Activated CD4-positive, alpha-beta T cell treated with anti-CD3 and anti-CD28 coated beads, Interleukin-2, amount 50 U/mL, for 24 hours (primary cell): ENCODE measurements around the gene PKP2.

ENCODE experiments used
- DNase-seq, 2 donors: peaks; one replicate each; pipeline ENCODE4 v3.0.0-alpha.2; 2020; ENCODE audit warnings: low read depth in 1 of 2, low spot score in 1 of 2

The PKP2 gene

GRCh38 chr12:32756476-32757066 lies 140.0 kb downstream of the PKP2 start:
- DNase-seq: no peak

- DNase-seq: peak; percentile 73 to 91
Measured at GRCh38 chr12:32755654-32756475, 140.7 kb downstream of the PKP2 start, which contains the start of gene YARS2. YARS2 (minus strand) TSS chr12:32755897; CDS start chr12:32755874, 23 bp downstream.

GRCh38 chr12:32755051-32755653 lies 141.4 kb downstream of the PKP2 start:
- peak; percentile 41 to 53 for DNase-seq

- no peak for DNase-seq
Measured at GRCh38 chr12:32754111-32754510, 142.5 kb downstream of the PKP2 start.

DNA sequence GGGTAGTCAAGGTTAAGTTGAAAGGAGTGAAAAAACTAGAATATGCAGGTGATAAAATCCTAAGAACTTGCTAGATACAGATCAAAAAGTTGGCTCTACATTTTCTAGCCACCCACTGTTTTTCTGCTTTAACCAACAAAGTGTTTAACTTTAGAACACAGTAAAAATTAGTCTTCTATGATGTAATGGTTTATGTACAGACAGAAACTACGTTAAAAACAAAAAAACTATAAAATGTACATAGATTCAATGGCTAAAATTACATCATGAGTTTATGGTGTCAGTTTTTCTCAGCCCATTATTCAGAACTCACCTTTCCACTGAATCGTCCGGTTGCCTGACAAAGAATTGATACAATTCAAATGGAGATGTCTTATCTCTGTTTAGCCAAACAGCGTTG lies 143.0 kb downstream of the PKP2 start:
- DNase-seq: no peak

DNA sequence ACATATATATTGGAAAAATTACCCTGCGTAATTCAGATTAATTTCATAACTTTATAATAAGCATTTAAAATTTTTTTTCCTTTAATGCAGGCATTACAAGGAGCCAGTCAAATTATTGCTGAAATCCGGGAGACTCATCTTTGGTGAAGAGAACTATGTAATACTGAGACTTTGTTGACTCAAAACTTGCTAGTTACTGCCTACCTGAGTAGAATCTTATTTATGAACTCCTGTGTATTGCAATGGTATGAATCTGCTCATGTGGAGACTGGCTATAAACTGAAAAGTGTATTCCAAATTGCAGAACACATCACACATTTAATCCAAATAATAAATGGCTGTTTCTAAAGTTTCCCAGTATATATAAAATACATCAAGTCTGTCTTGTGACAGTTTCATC lies 153.3 kb downstream of the PKP2 start:
- no peak for DNase-seq

DNA sequence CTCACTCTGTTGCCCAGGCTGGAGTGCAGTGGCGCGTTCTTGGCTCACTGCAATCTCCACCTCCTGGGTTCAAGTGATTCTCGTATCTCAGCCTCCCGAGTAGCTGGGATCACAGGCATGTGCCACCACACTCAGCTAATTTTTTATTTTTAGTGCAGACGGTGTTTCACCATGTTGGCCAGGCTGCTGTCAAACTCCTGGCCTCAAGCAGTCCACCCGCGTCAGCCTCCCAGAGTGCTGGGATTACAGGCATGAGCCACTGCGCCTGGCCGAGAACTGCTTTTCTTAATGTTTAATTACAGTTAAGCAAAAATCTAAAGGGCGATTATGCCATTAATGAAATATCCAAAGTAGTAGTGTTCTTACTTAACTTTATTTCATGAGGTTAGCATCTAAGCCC lies 154.4 kb downstream of the PKP2 start:
- DNase-seq: no peak
